Thoracic aorta (tissue), 2 donors: ENCODE results near the gene ING3. TPM values are rescaled to one million over a fixed set of nuclear protein-coding genes. Genes with fewer than 3 reads are reported as not detected.

Experiments used
- ATAC-seq: fragments of 150-250 bp; one replicate; pipeline ENCODE4 v1.8.0; 2017; ENCODE audit warnings: low read depth; ENCODE audit not compliant: insufficient number of reproducible peaks, low FRiP score
- DNase-seq: peaks from one replicate; pipeline ENCODE4 v3.0.0-alpha.2; 2020; ENCODE audit warnings: low spot score
- H3K27ac ChIP-seq, 2 donors: fragments of 200-600 bp; sonication (generic); 1 replicate in 1 of 2; 2 replicates in 1 of 2; pipeline ENCODE4 v1.5.1; 2016; ENCODE audit warnings: mild to moderate bottlenecking in 2 of 2, moderate library complexity in 2 of 2
- H3K27me3 ChIP-seq: fragments of 200-600 bp; sonication (generic); replicated peaks from 2 replicates; pipeline ENCODE4 v1.6.0; 2016; ENCODE audit warnings: mild to moderate bottlenecking; ENCODE audit not compliant: insufficient read depth
- H3K36me3 ChIP-seq: fragments of 200-600 bp; sonication (generic); one replicate; pipeline ENCODE4 v1.5.1; 2016
- H3K4me1 ChIP-seq, 2 donors: fragments of 200-600 bp; sonication (generic); 1 replicate in 1 of 2; 2 replicates in 1 of 2; pipeline versions ENCODE4 v1.5.1 to v1.6.0; 2016; ENCODE audit warnings: low read depth in 2 of 2, mild to moderate bottlenecking in 1 of 2; ENCODE audit not compliant: control insufficient read depth in 1 of 2
- H3K4me3 ChIP-seq: fragments of 200-600 bp; sonication (generic); 2 replicates; pipeline ENCODE4 v1.5.1; 2016; ENCODE audit warnings: mild to moderate bottlenecking
- H3K9me3 ChIP-seq: fragments of 200-600 bp; sonication (generic); 2 replicates; pipeline ENCODE4 v1.5.1; 2016
- total RNA-seq, 2 donors: library from RNA; depleted of rRNA; stranded (reverse); fragments of >200 nt; gene quantifications; one replicate each; pipeline versions ENCODE4 v1.1.0 to v1.2.3, GENCODE V29; 2016
- TF ChIP-seq, protein P1 (sequence below): fragments of 200-600 bp; sonication (generic); IDR thresholded peaks from one replicate; pipeline ENCODE4 v1.5.1; 2019; ENCODE audit warnings: antibody characterized with exemption

Gene ING3
- total RNA-seq, 2 donors from 2014 or later = 12.3 to 21.2 TPM

DNA sequence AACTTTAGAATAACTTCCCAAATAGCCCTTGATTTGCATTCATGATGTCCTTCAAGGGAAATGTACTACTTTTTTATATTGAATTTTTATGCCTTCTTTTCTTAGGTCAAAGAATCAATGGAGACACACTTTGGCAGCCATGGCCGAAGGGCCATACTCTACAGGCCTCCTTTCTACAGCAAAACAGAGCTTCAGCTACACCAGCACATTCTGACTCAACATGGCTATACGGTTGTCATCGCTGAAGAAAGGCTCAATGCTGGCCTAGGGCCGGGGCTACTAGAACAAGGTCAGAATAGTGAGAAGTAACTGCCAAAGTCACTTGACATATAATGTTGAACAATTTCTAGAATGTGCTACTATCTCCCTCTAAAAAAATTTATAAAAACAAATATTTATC is 65.0 kb downstream of the ING3 start:
- DNase-seq = no peak
- Histone ChIP-seq H3K27ac (no peak overlapping the region), H3K27me3 (no peaks in the 10 kb centered on the region), H3K9me3 (no peaks in the 10 kb centered on the region), H3K4me1 (peaks cover 51 to 73% of the 10 kb centered on the region in 2 donors), H3K4me3 (no peak overlapping the region), H3K36me3 (no peaks in the 10 kb centered on the region)
- TF ChIP-seq, protein P1, sequence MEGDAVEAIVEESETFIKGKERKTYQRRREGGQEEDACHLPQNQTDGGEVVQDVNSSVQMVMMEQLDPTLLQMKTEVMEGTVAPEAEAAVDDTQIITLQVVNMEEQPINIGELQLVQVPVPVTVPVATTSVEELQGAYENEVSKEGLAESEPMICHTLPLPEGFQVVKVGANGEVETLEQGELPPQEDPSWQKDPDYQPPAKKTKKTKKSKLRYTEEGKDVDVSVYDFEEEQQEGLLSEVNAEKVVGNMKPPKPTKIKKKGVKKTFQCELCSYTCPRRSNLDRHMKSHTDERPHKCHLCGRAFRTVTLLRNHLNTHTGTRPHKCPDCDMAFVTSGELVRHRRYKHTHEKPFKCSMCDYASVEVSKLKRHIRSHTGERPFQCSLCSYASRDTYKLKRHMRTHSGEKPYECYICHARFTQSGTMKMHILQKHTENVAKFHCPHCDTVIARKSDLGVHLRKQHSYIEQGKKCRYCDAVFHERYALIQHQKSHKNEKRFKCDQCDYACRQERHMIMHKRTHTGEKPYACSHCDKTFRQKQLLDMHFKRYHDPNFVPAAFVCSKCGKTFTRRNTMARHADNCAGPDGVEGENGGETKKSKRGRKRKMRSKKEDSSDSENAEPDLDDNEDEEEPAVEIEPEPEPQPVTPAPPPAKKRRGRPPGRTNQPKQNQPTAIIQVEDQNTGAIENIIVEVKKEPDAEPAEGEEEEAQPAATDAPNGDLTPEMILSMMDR = no peak
- no peak for ATAC-seq

DNA sequence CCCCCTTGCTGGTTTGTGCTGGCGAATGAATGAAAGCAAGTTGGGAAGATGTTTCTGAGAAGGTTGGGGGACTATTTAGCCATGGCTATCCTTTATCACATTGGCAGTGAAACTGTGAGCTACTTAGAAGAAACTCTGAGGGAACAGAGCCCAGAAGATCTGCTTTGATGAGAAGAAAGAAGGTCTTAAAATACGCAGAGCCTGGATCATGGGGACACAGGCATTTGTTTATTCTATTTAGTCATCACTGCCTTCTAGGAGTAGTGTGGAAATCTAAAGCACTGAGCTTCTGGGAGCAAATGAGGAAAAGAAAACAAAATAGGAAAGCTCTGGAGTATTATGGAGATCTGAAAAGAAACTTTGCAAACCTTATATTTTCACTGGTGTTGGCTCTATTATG is 66.4 kb downstream of the ING3 start:
- Histone ChIP-seq H3K36me3 (no peaks in the 10 kb centered on the region), H3K27me3 (no peaks in the 10 kb centered on the region), H3K9me3 (no peaks in the 10 kb centered on the region), H3K4me3 (no peak overlapping the region), H3K4me1 (peaks cover 50 to 78% of the 10 kb centered on the region in 2 donors), H3K27ac (peak overlapping the region; percentile 25 to 32)
- TF ChIP-seq, protein P1 = no peak
- DNase-seq (no peak), ATAC-seq (peak; percentile 61)

DNA sequence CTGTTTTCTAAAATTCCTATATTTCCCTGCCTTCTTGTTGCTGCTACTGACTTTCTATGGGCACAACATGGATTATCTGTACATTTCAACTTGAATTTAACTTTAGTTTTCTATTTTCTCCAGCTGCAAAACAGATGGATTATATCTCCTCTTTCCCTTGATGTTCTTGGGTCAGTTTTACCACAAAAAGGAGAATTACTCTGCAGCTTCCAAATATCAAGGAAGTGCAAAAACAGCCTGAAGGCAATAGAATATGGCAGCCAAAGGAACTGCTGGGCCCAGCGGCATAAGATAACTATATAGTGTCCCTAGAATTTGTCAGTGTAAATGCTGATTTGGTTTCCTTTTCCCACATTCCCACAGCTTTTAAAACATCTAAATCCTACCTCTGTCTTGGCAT is 67.0 kb downstream of the ING3 start:
- H3K9me3 ChIP-seq = no peaks in the 10 kb centered on the region
- H3K4me3 ChIP-seq = no peak overlapping the region
- H3K4me1 ChIP-seq = peaks cover 49 to 75% of the 10 kb centered on the region in 2 donors
- TF ChIP-seq, protein P1 = no peak
- H3K27ac ChIP-seq = peak overlapping the region; percentile 12 to 29
- no peak for DNase-seq
- no peaks in the 10 kb centered on the region for H3K36me3 ChIP-seq
- no peaks in the 10 kb centered on the region for H3K27me3 ChIP-seq
- no peak for ATAC-seq

DNA sequence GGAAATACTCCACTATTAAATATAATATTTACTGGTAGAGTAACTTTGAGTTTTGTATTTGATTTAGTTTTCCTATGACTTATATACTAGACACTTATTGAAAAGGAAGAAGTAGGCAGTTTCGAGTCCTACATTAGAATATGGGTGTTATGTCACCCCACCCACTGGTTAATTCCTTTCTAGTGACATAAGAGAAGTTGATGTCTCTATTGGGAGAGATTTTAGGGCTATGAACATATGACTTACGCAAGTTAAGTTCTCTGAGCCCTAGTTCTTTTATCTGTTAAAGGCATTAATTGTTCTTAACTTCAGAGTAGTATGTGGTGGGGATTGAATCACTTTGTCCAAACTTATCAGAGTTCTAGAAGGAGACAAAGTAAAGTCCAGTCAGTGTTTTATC is 68.4 kb downstream of the ING3 start:
- Histone ChIP-seq H3K27me3 (no peaks in the 10 kb centered on the region), H3K27ac (peak overlapping the region; percentile 57 to 65), H3K36me3 (no peaks in the 10 kb centered on the region), H3K9me3 (no peaks in the 10 kb centered on the region), H3K4me1 (peaks cover 49 to 78% of the 10 kb centered on the region in 2 donors), H3K4me3 (no peak overlapping the region)
- DNase-seq (no peak), ATAC-seq (no peak)
- TF ChIP-seq, protein P1 = no peak

DNA sequence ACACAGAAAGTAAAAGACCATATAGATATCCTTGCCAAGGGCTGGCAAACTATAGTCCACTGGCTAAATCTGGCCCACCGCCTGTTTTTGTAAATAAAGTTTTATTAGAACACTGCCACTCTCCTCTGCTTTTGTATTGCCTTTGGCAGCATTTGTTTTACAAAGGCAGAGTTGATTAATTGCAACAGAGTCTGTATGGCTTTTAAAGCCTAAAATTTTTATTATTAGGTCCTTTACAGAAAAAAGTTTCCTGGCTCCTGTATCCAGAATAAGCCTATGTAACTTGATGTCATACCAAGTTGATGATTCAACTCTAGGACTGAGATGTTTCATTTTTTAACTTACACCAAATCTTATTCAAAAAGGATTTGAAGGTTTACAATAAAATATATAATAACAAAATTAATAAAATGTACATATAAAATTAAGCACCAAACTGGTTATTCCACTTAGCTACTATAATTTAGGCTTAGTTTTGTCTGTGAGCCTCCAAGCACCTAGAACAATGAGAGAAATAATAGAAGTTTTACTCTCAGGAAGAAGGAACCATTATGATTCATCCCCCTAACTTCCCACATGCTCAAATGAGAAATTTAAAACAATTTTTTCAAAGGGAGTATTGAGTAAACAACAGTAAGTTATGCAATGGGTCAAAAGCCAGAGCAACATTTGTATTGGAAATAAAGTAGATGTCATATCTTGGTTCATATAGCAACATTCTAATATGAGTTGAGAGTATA is 69.8 kb downstream of the ING3 start:
- Histone ChIP-seq H3K4me1 (peaks cover 56 to 85% of the 10 kb centered on the region in 2 donors), H3K27ac (peak overlapping the region; percentile 57 to 65)

More for the DNA sequence above, 69.8 kb downstream of the ING3 start:
- TF ChIP-seq, protein P1 = no peak
- no peaks in the 10 kb centered on the region for H3K36me3 ChIP-seq
- H3K27me3 ChIP-seq = no peaks in the 10 kb centered on the region
- DNase-seq (no peak), ATAC-seq (no peak)
- H3K9me3 ChIP-seq = no peaks in the 10 kb centered on the region
- no peak overlapping the region for H3K4me3 ChIP-seq
